Measurements from ENCODE around the gene SLC7A1. TPM values are rescaled to one million over a fixed set of nuclear protein-coding genes. Genes with fewer than 3 reads are reported as not detected.

The SLC7A1 gene
- total RNA-seq, 4 donors from 2014 or later: 7.3 to 17.9 (median 10.5) TPM

GRCh38 chr13:29503041-29503837 is 92.2 kb downstream of the SLC7A1 start:
- no peak for TF ChIP-seq CTCF (IDR thresholded peaks at IDR 0.05; ENCODE audit: low read depth)

- TF ChIP-seq CTCF (IDR thresholded peaks at IDR 0.05; ENCODE audit: low read depth): no peak
Measured at GRCh38 chr13:29502391-29503008, 93.0 kb downstream of the SLC7A1 start.

- no peak for TF ChIP-seq CTCF (IDR thresholded peaks at IDR 0.05; ENCODE audit: low read depth)
Measured at GRCh38 chr13:29501674-29502073, 93.8 kb downstream of the SLC7A1 start.

GRCh38 chr13:29500386-29500785 is 95.1 kb downstream of the SLC7A1 start:
- no peak for TF ChIP-seq CTCF (IDR thresholded peaks at IDR 0.05; ENCODE audit: low read depth)

GRCh38 chr13:29499506-29500165 is 95.9 kb downstream of the SLC7A1 start:
- no peak for TF ChIP-seq CTCF (IDR thresholded peaks at IDR 0.05; ENCODE audit: low read depth)

GRCh38 chr13:29498426-29499040 is 97.0 kb downstream of the SLC7A1 start:
- TF ChIP-seq CTCF (IDR thresholded peaks at IDR 0.05; ENCODE audit: low read depth): no peak

Data from subcutaneous adipose tissue (tissue), 4 donors.